Cardiac fibroblast (primary cell): ENCODE data around the gene LRRC36.
"Not testable (repeated sequence)": the region's sequence is repeated elsewhere in the genome, so short reads cannot be mapped to it uniquely, and the experiment has no call there.

Experiments
- DNase-seq, 2 donors: peaks; one replicate each; pipeline versions ENCODE4 v3.0.0 to v3.0.0-alpha.2; 2010; ENCODE audit warnings: low read depth in 2 of 2
- H3K4me3 ChIP-seq, 2 donors: replicated peaks in 1 of 2; 1 replicate in 1 of 2; 2 replicates in 1 of 2; pipeline ENCODE4 v1.5.1; 2011; ENCODE audit warnings: low read depth in 2 of 2, low read length in 2 of 2, mild to moderate bottlenecking in 2 of 2, moderate library complexity in 1 of 2
- CTCF ChIP-seq: IDR thresholded peaks from one replicate; pipeline ENCODE4 v1.5.1; 2011; ENCODE audit warnings: low read depth, mild to moderate bottlenecking, low read length, inconsistent platforms

The LRRC36 gene

GRCh38 chr16:67411339-67411738, 84.7 kb downstream of the LRRC36 start:
- TF ChIP-seq CTCF, result no peak

DNA sequence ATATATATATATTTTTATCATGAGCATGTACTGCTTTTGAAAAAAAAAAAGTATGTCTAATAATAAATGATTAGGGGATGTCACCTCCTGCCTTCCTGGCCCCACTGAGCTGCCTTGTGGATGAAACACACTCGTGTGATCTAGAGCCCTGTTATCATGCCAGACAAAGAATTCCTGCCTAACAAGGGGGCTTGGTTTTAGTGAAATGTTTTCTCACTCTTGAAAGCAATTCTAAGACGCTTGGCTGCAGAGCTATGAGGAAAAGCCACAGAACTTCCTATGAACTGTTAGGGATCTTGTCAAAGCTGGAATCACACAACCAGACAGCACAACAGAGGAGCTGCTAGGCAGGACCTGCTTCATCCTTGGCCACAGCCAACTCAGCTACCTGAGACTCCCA, 85.7 kb downstream of the LRRC36 start:
- TF ChIP-seq CTCF, result no peak
- no peak overlapping the region for H3K4me3 ChIP-seq
- no peak for DNase-seq

More at GRCh38 chr16:67411339-67411738, 84.7 kb downstream of the LRRC36 start:
- DNase-seq, result no peak
- H3K4me3 ChIP-seq, result no peak overlapping the region

- DNase-seq, result no peak
- H3K4me3 ChIP-seq, result no peak overlapping the region
- TF ChIP-seq CTCF, result no peak
Measured at GRCh38 chr16:67413978-67414911, 87.6 kb downstream of the LRRC36 start.

DNA sequence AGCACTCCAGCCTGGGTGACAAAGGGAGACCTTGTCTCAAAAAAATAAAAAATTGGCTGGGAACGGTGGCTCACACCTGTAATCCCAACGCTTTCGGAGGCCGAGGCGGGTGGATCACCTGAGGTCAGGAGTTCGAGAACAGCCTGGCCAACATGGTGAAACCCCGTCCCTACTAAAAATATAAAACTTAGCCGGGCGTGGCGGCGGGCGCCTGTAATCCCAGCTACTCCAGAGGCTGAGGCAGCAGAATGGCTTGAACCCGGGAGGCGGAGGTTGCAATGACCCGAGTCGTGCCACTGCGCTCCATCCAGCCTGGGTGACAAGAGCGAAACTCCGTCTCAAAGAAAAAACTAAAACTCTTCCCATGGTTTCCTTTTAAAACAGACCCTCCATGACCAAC, 88.8 kb downstream of the LRRC36 start:
- not testable (repeated sequence) for DNase-seq
- peak overlapping the region in 1 of 2 donors; percentile 75 for H3K4me3 ChIP-seq

GRCh38 chr16:67415872-67416793, 89.5 kb downstream of the LRRC36 start, which contains the start of gene ZDHHC1:
Gene ZDHHC1, minus strand, starts transcription at chr16:67416477. Its CDS starts 8,702 bp downstream, at chr16:67407775.
- DNase-seq, result peak; percentile 64 to 74
- TF ChIP-seq CTCF, result no peak
- H3K4me3 ChIP-seq, result peak within 1 kb of the TSS; percentile 64 to 75

DNA sequence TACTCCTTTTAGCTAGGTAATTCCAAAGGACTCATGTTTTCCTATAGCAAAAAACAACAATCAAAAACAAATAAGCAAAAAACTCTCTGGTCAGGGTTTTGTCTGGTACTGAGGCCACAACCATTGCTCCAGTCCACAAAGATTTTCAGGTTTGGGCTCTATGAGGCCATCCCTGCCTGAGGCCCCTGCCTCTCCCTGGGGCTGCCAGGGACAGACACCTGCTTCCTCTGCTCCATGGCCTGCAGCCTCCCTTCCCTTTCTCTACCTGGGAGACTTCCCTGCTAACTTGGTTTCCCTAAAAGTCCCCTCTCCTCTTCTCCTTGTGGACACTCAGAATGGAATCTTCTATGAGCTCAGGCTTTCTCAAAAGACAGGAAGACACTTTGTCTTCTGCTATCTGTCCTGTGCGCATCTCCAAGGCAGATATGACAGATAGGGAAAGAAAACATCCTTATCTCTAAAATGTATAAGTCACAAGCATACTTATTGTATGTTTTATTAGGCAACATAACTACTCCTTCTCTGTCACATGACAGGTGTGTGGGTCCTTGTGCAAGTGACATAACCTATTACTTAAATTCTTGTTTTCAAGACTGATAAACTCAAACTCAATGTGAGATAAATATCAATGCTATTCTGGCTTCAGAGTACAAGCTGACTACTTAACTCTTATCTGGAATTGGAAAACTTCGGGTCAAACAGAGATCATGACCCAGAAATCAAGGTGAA, 90.9 kb downstream of the LRRC36 start:
- no peak for TF ChIP-seq CTCF
- no peak for DNase-seq
- no peak overlapping the region for H3K4me3 ChIP-seq
